ENCODE data around the gene TRMT1L. TPM values are rescaled to one million over a fixed set of nuclear protein-coding genes. Genes with fewer than 3 reads are reported as not detected.

Gene TRMT1L
- total RNA-seq, 1 experiment from 2014 or later = 28.3 TPM

- TF ChIP-seq SRF (IDR thresholded peaks at IDR 0.05; ENCODE audit: low read depth) = no peak
- TF ChIP-seq, protein P1, sequence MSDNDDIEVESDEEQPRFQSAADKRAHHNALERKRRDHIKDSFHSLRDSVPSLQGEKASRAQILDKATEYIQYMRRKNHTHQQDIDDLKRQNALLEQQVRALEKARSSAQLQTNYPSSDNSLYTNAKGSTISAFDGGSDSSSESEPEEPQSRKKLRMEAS (IDR thresholded peaks at IDR 0.05) = no peak
- TF ChIP-seq ZNF274 (IDR thresholded peaks at IDR 0.05; ENCODE audit: low read depth, low read length) = no peak
- TF ChIP-seq CEBPB (IDR thresholded peaks at IDR 0.05; ENCODE audit: low read depth) = no peak
- TF ChIP-seq EGR1 (IDR thresholded peaks at IDR 0.05; ENCODE audit: low read depth) = no peak
- no peak for TF ChIP-seq POLR2A (IDR thresholded peaks at IDR 0.05; ENCODE audit: borderline replicate concordance, extremely low read depth, insufficient read depth, insufficient read length)
- TF ChIP-seq RAD21 (IDR thresholded peaks at IDR 0.05; ENCODE audit: low read depth) = no peak
- TF ChIP-seq SIN3A (IDR thresholded peaks at IDR 0.05; ENCODE audit: low read depth) = no peak
- no peak for TF ChIP-seq EZH2phosphoT487 (IDR thresholded peaks at IDR 0.05; ENCODE audit: borderline replicate concordance)
- no peak for TF ChIP-seq FOSL1 (IDR thresholded peaks at IDR 0.05; ENCODE audit: low read depth)
- TF ChIP-seq, protein P2, sequence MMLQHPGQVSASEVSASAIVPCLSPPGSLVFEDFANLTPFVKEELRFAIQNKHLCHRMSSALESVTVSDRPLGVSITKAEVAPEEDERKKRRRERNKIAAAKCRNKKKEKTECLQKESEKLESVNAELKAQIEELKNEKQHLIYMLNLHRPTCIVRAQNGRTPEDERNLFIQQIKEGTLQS (IDR thresholded peaks at IDR 0.05) = no peak
- no peak for TF ChIP-seq EZH2 (IDR thresholded peaks at IDR 0.05)
- TF ChIP-seq ZFX (IDR thresholded peaks at IDR 0.05) = no peak
- TF ChIP-seq CBX3 (IDR thresholded peaks at IDR 0.05; ENCODE audit: low read depth) = no peak
- no peak for TF ChIP-seq JUND (IDR thresholded peaks at IDR 0.05)
- TF ChIP-seq POLR2AphosphoS5 (IDR thresholded peaks at IDR 0.05; ENCODE audit: low read depth, low read length) = no peak
- TF ChIP-seq TCF7L2 (IDR thresholded peaks at IDR 0.05; ENCODE audit: borderline replicate concordance, extremely low read depth, insufficient read depth, insufficient read length) = no peak
- CTCF ChIA-PET = no interaction called here
These were observed 18.7 kb downstream of the TRMT1L start for GRCh38 chr1:185137896-185138545.

More at GRCh38 chr1:185137896-185138545, 18.7 kb downstream of the TRMT1L start:
- no TSS peak for BruUV-seq (replicated peaks)
- no peaks in the 10 kb centered on the region for H3K79me2 ChIP-seq (ENCODE audit: insufficient read depth, low read length)
- no peak overlapping the region for H2AFZ ChIP-seq (ENCODE audit: low read depth, low read length, poor library complexity, severe bottlenecking)
- no peaks in the 10 kb centered on the region for H4K20me1 ChIP-seq (ENCODE audit: insufficient read depth)
- POLR2A ChIA-PET = no interaction called here
- peaks cover 2 to 3% of the 10 kb centered on the region in 2 experiments; a peak in 2 of 4 replicates for H3K36me3 ChIP-seq (ENCODE audit: control insufficient read depth in 1 of 2, insufficient read depth in 2 of 2, low read length in 2 of 2)
- no peaks in the 10 kb centered on the region for H3K27me3 ChIP-seq (ENCODE audit: insufficient read depth, low read length)
- no peaks in the 10 kb centered on the region for H3K9me3 ChIP-seq (ENCODE audit: control insufficient read depth in 1 of 2, insufficient read depth in 1 of 2, low read depth in 1 of 2, low read length in 2 of 2)
- no peaks in the 10 kb centered on the region for H3K4me1 ChIP-seq (ENCODE audit: control insufficient read depth in 1 of 2, insufficient read depth in 2 of 2, low read length in 2 of 2)
- RAD21 ChIA-PET (ENCODE audit: low non-redundant PET in 1 of 2, low total read pairs in 2 of 2, uncharacterized antibody in 2 of 2, unreplicated experiment in 2 of 2) = no interaction called here
- no peak overlapping the region for H3K4me3 ChIP-seq (replicated peaks in 1 of 2; ENCODE audit: low read depth in 1 of 2, low read length in 2 of 2)
- H3K27ac ChIP-seq (ENCODE audit: low read depth, low read length) = no peak overlapping the region
- no peak overlapping the region for H3K9ac ChIP-seq (ENCODE audit: low read length)
- no peak overlapping the region for H3K4me2 ChIP-seq (ENCODE audit: low read length)
- no peaks in the 10 kb centered on the region for H3K9me2 ChIP-seq (ENCODE audit: insufficient read depth)
- DNase-seq (ENCODE audit: low read depth, low spot score) (no peak), ATAC-seq (no peak)
- intact Hi-C loops (cut with micrococcal nuclease) = no loop called here

Measured in HCT116 (cell line).